Common myeloid progenitor, CD34-positive (primary cell): ENCODE data around the gene CD63.

Experiments used
- CTCF ChIA-PET: fragments of 350-600 bp; sonication (Branson Sonifier 250); formaldehyde crosslinking; loops from one replicate; lab custom pipeline; 2021; ENCODE audit warnings: antibody characterized with exemption; lab: Charles Lee
- POLR2A ChIA-PET: fragments of 350-600 bp; sonication (Branson Sonifier 250); formaldehyde crosslinking; loops from one replicate; lab custom pipeline; 2021; ENCODE audit warnings: antibody characterized with exemption; lab: Charles Lee
- DNase-seq, 3 donors: peaks; one replicate each; pipeline versions ENCODE4 v3.0.0 to v3.0.0-alpha.2; 2013
- H3K27ac ChIP-seq, 2 experiments: 1 replicate in 1 of 2; 2 replicates in 1 of 2; pipeline ENCODE4 v1.7.0; 2013; ENCODE audit warnings: inconsistent platforms in 2 of 2, low read length in 2 of 2, mild to moderate bottlenecking in 2 of 2, low read depth in 1 of 2, moderate library complexity in 1 of 2; ENCODE audit not compliant: severe bottlenecking in 2 of 2, insufficient read depth in 1 of 2, poor library complexity in 1 of 2
- H3K27me3 ChIP-seq, 5 experiments: replicated peaks in 2 of 5; 1 replicate in 3 of 5; 2 replicates in 2 of 5; pipeline versions ENCODE4 v1.6.1 to v1.7.0; 2013; ENCODE audit warnings: low read length in 4 of 5, mild to moderate bottlenecking in 2 of 5, moderate library complexity in 2 of 5, inconsistent platforms in 1 of 5; ENCODE audit not compliant: insufficient read depth in 5 of 5, control insufficient read depth in 4 of 5
- H3K36me3 ChIP-seq, 4 experiments: 1 replicate in 2 of 4; 2 replicates in 2 of 4; pipeline versions ENCODE4 v1.6.1 to v1.7.0; 2013; ENCODE audit warnings: low read length in 3 of 4, control low read depth in 1 of 4, mild to moderate bottlenecking in 1 of 4; ENCODE audit not compliant: control insufficient read depth in 4 of 4, insufficient read depth in 4 of 4
- H3K4me1 ChIP-seq, 4 experiments: 1 replicate in 3 of 4; 2 replicates in 1 of 4; pipeline versions ENCODE4 v1.6.1 to v1.7.1; 2013; ENCODE audit warnings: low read length in 3 of 4, mild to moderate bottlenecking in 3 of 4, control low read depth in 1 of 4, inconsistent platforms in 1 of 4, moderate library complexity in 1 of 4; ENCODE audit not compliant: control insufficient read depth in 4 of 4, insufficient read depth in 4 of 4; ENCODE audit errors: control extremely low read depth in 1 of 4
- H3K4me3 ChIP-seq, 7 experiments: 1 replicate in 4 of 7; 2 replicates in 3 of 7; pipeline versions ENCODE4 v1.5.1 to v1.7.0; 2013; ENCODE audit warnings: mild to moderate bottlenecking in 7 of 7, low read length in 6 of 7, moderate library complexity in 6 of 7, inconsistent platforms in 2 of 7, low read depth in 2 of 7, control low read depth in 1 of 7; ENCODE audit not compliant: insufficient read depth in 4 of 7, control insufficient read depth in 1 of 7; ENCODE audit errors: extremely low read depth in 1 of 7
- H3K9me3 ChIP-seq, 5 experiments: 1 replicate in 4 of 5; 2 replicates in 1 of 5; pipeline versions ENCODE4 v1.6.1 to v1.7.1; 2013; ENCODE audit warnings: low read length in 4 of 5, mild to moderate bottlenecking in 2 of 5, inconsistent platforms in 1 of 5, low read depth in 1 of 5, moderate library complexity in 1 of 5; ENCODE audit not compliant: control insufficient read depth in 4 of 5, insufficient read depth in 2 of 5; ENCODE audit errors: control extremely low read depth in 1 of 5
- WGBS: methylation state at CpG from one replicate; pipeline ENCODE4 v1.1.5; 2013; ENCODE audit not compliant: insufficient coverage; 5-methylcytosine and 5-hydroxymethylcytosine counted together

The CD63 gene

GRCh38 chr12:55702861-55703260, 25.9 kb downstream of the CD63 start:
- DNase-seq: no peak
- Histone ChIP-seq H3K4me3 (no peak overlapping the region), H3K36me3 (no peaks in the 10 kb centered on the region), H3K27ac (no peak overlapping the region), H3K9me3 (no peaks in the 10 kb centered on the region), H3K27me3 (peaks cover 0 to 16% (median 7%) of the 10 kb centered on the region in 5 experiments), H3K4me1 (peaks cover 0 to 13% (median 6%) of the 10 kb centered on the region in 4 experiments)
- CTCF ChIA-PET: interaction anchor here (1.6 kb wide), 1 partner anchor 21 kb away, joined by 5 read pairs; a partner anchor contains a TSS
- WGBS: 93% methylated on average over 5 of the region's 8 CpGs
- POLR2A ChIA-PET: no interaction called here

GRCh38 chr12:55700255-55701018, 28.4 kb downstream of the CD63 start:
- no peak overlapping the region for H3K4me3 ChIP-seq
- H3K27me3 ChIP-seq: no peaks in the 10 kb centered on the region
- CTCF ChIA-PET: interaction anchor here (1.3 to 2.0 kb wide), 3 partner anchors 11 to 45 kb away, joined by 3 to 5 read pairs (median 3); no protein-coding TSS in a partner anchor
- DNase-seq: peak in 1 of 3 donors; percentile 23
- peaks cover 0 to 7% (median 1%) of the 10 kb centered on the region in 4 experiments for H3K4me1 ChIP-seq
- no peak overlapping the region for H3K27ac ChIP-seq
- H3K36me3 ChIP-seq: no peaks in the 10 kb centered on the region
- POLR2A ChIA-PET: no interaction called here
- no peaks in the 10 kb centered on the region for H3K9me3 ChIP-seq
- WGBS: 98% methylated on average over 11 of the region's 21 CpGs

- no peaks in the 10 kb centered on the region for H3K9me3 ChIP-seq
- ChIA-PET CTCF (interaction anchor here (1.0 to 2.0 kb wide), 3 partner anchors 11 to 30 kb away, joined by 3 to 5 read pairs (median 3); a partner anchor contains a TSS), POLR2A (no interaction called here)
- no peak for DNase-seq
- WGBS: 97% methylated on average over 5 of the region's 5 CpGs
- no peak overlapping the region for H3K27ac ChIP-seq
- peaks cover 0 to 7% (median 1%) of the 10 kb centered on the region in 4 experiments for H3K4me1 ChIP-seq
- no peak overlapping the region for H3K4me3 ChIP-seq
- H3K36me3 ChIP-seq: no peaks in the 10 kb centered on the region
- no peaks in the 10 kb centered on the region for H3K27me3 ChIP-seq
These were observed 29.2 kb downstream of the CD63 start for GRCh38 chr12:55699471-55700055.

- WGBS: no CpG with 5 or more reads among the region's 1 CpG
- no peak overlapping the region for H3K27ac ChIP-seq
- no peaks in the 10 kb centered on the region for H3K27me3 ChIP-seq
- DNase-seq: no peak
- H3K4me1 ChIP-seq: peaks cover 0 to 7% (median 1%) of the 10 kb centered on the region in 4 experiments
- ChIA-PET POLR2A (no interaction called here), CTCF (interaction anchor here (0.7 to 2.0 kb wide), 4 partner anchors 10 to 31 kb away, joined by 3 to 5 read pairs (median 4); a partner anchor contains a TSS)
- no peaks in the 10 kb centered on the region for H3K36me3 ChIP-seq
- no peaks in the 10 kb centered on the region for H3K9me3 ChIP-seq
- no peak overlapping the region for H3K4me3 ChIP-seq
These were observed 29.8 kb downstream of the CD63 start for GRCh38 chr12:55698965-55699364.

GRCh38 chr12:55698241-55698955, 30.4 kb downstream of the CD63 start:
- CTCF ChIA-PET: interaction anchor here (0.7 to 2.0 kb wide), 3 partner anchors 13 to 31 kb away, joined by 3 to 5 read pairs (median 4); a partner anchor contains a TSS
- H3K4me3 ChIP-seq: no peak overlapping the region
- H3K9me3 ChIP-seq: no peaks in the 10 kb centered on the region
- POLR2A ChIA-PET: no interaction called here
- H3K27me3 ChIP-seq: no peaks in the 10 kb centered on the region
- no peak for DNase-seq
- WGBS: 95% methylated on average over 13 of the region's 16 CpGs
- no peak overlapping the region for H3K27ac ChIP-seq
- H3K36me3 ChIP-seq: no peaks in the 10 kb centered on the region
- H3K4me1 ChIP-seq: peaks cover 0 to 7% (median 1%) of the 10 kb centered on the region in 4 experiments

GRCh38 chr12:55697686-55698085, 31.1 kb downstream of the CD63 start:
- H3K4me3 ChIP-seq: no peak overlapping the region
- H3K4me1 ChIP-seq: peaks cover 0 to 7% (median 1%) of the 10 kb centered on the region in 4 experiments
- no peak overlapping the region for H3K27ac ChIP-seq
- H3K9me3 ChIP-seq: no peaks in the 10 kb centered on the region
- no peak for DNase-seq
- CTCF ChIA-PET: interaction anchor here (1.0 to 4.0 kb wide), 2 partner anchors 8 to 16 kb away, joined by 3 to 19 read pairs; a partner anchor contains a TSS
- no peaks in the 10 kb centered on the region for H3K36me3 ChIP-seq
- POLR2A ChIA-PET: no interaction called here
- H3K27me3 ChIP-seq: no peaks in the 10 kb centered on the region
- WGBS: 93% methylated on average over 6 of the region's 7 CpGs
